Dendritic cell treated with granulocyte-macrophage colony-stimulating factor and Interleukin-4, amounts not matched to agents 40 ng/mL and 50 ng/mL, for 4 days (primary cell): Measurements from ENCODE around the gene ITGA3.

Experiments
- H3K27ac Mint-ChIP-seq: one replicate; pipeline ENCODE4 v1.8.0; 2022; ENCODE audit warnings: mild to moderate bottlenecking, mixed read lengths
- H3K27me3 Mint-ChIP-seq: one replicate; pipeline ENCODE4 v1.8.0; 2022; ENCODE audit warnings: mild to moderate bottlenecking, mixed read lengths
- H3K36me3 Mint-ChIP-seq: one replicate; pipeline ENCODE4 v1.8.0; 2022; ENCODE audit warnings: low read depth, mixed read lengths
- H3K4me1 Mint-ChIP-seq: one replicate; pipeline ENCODE4 v1.8.0; 2022; ENCODE audit warnings: low read depth, mixed read lengths
- H3K4me3 Mint-ChIP-seq: one replicate; pipeline ENCODE4 v1.8.0; 2022; ENCODE audit warnings: mild to moderate bottlenecking, moderate library complexity, mixed read lengths
- H3K9me3 Mint-ChIP-seq: one replicate; pipeline ENCODE4 v1.8.0; 2022; ENCODE audit warnings: mixed read lengths
- intact Hi-C: fragments of 100-400 bp; cut with micrococcal nuclease; formaldehyde crosslinking; loops from one replicate; pipeline ENCODE4 v1.15.0; 2022

The ITGA3 gene

DNA sequence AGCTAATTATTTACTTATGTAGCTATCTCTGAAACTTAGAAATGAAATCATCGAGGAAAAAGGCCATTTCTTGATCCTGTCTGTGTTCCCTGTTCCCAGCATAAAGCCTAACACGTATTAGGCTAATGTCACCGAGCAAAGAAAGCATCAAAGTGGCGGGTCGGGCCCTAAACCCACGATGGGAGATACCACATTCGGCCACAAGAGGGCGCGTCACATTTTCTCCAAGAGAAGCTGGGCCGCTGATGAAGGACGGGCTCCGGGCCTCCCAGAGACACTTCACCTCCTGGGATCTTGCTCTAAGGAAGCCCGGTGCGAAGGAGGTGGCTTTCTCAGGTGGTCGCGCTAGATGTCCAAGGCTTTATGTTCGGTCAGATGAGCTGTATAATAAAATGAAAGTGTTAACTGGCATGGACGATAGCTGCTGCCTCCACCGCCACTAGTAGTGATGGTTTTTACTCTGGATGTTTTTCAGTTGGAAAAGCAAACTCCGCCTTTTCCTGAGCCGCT, 38.4 kb downstream of the ITGA3 start:
- Mint-ChIP-seq H3K4me3 (peak overlapping the region; percentile 93), H3K27me3 (peaks cover 10% of the 10 kb centered on the region), H3K36me3 (peaks cover 28% of the 10 kb centered on the region), H3K9me3 (no peaks in the 10 kb centered on the region), H3K4me1 (peaks cover 43% of the 10 kb centered on the region), H3K27ac (peak overlapping the region; percentile 93)
- intact Hi-C loops: loop anchor here (10.0 kb wide), 2 partner anchors 61 to 201 kb away; partner anchors contain the start of gene PPP1R9B

DNA sequence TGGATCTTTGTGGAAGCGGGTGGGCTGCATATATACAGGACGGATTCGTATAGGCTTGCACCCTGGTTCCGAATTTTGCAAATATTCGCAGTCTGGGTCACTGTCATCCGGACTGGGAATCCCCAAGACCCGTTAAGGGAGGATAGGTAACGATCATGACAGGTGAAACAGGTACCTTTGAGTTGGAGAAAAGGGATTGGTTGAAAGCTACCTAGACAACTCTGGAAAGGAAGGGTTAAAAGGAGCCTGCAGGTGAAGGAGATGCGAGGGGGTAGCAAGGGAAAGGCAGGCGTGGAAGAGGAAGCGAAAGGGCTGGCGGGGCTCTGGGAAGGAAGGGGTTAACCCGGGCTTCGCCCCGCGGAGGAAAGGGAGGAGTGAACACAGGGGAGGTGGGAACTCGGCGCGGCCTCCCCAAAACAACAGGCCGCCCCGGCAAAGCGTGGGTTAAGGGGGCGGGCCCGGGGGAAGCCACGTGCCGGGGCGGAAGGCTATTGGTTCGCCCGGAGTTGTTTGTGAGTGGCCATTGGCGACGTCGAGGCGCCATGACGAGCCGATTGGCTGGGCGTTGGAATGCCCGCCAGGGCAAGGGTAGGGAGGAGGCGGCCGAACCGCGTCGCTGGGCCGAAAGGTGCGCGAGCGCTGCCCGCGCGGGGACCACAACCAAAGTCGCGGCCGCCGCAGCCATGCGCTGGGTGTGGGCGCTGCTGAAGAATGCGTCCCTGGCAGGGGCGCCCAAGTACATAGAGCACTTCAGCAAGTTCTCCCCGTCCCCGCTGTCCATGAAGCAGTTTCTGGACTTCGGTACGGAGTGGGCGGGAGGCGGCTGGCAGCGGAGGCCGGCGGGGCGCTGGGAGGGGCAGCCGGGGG, 39.1 kb downstream of the ITGA3 start, which contains the start of gene PDK2:
TSS of gene PDK2 (plus strand) at position 599 of the 867 bp plus-strand sequence. CDS start at position 684, 85 bp downstream.
- H3K4me3 Mint-ChIP-seq: peak within 1 kb of the TSS; percentile 93
- H3K4me1 Mint-ChIP-seq: peaks cover 43% of the 10 kb centered on the region
- intact Hi-C loops: loop anchor here (10.0 kb wide), 2 partner anchors 60 to 200 kb away; partner anchors contain the start of gene PPP1R9B
- H3K27me3 Mint-ChIP-seq: peaks cover 10% of the 10 kb centered on the region
- peak within 1 kb of the TSS; percentile 93 for H3K27ac Mint-ChIP-seq
- H3K9me3 Mint-ChIP-seq: no peaks in the 10 kb centered on the region
- peaks cover 35% of the 10 kb centered on the region for H3K36me3 Mint-ChIP-seq

DNA sequence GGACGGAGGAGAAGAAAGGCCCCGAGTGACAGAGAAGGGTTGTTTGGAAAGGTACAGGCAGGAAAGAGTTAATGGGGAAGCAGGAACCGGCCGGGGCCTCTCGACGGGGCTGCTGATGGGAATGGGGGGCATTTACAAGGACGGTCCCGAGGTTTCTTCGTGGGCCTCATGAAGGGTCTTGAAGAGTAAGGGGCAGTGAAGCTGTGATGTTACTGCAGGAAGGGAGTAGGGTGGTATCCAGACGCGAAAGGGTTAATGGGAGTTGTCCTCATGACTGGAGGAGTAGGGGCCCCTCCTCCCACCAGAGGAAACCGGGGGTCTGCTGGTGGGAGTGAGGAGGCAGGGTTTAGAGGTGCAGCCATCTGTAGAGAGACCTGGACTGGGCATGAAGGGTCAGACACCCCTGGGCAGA, 39.7 kb downstream of the ITGA3 start:
- peak overlapping the region; percentile 93 for H3K27ac Mint-ChIP-seq
- H3K9me3 Mint-ChIP-seq: no peaks in the 10 kb centered on the region
- H3K4me3 Mint-ChIP-seq: peak overlapping the region; percentile 93
- intact Hi-C loops: loop anchor here (10.0 kb wide), 2 partner anchors 59 to 199 kb away; partner anchors contain the start of gene PPP1R9B
- H3K4me1 Mint-ChIP-seq: peaks cover 43% of the 10 kb centered on the region
- peaks cover 41% of the 10 kb centered on the region for H3K36me3 Mint-ChIP-seq
- H3K27me3 Mint-ChIP-seq: peaks cover 10% of the 10 kb centered on the region

DNA sequence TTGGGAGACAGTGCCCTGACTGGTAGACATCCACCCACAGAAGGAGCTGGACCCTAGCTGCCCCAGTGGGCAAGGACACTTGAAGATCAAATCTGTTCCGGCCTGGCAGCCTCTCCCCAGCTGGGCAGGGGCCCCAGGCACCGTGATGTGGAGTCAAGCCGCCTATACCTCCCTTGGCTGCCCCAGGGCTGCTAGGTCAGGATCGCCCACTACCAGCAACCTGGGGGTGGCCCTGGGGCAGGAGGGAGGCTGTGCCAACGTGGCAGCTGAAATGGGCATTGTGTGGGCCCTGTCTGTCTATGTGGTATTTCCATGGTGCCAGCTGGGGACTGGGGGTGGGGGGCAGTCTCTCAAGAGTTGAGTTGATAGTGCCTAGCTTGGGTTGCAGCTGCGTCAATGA, 40.2 kb downstream of the ITGA3 start:
- H3K27ac Mint-ChIP-seq: peak overlapping the region; percentile 93
- H3K36me3 Mint-ChIP-seq: peaks cover 46% of the 10 kb centered on the region
- H3K9me3 Mint-ChIP-seq: no peaks in the 10 kb centered on the region
- peaks cover 43% of the 10 kb centered on the region for H3K4me1 Mint-ChIP-seq
- peak overlapping the region; percentile 93 for H3K4me3 Mint-ChIP-seq
- peaks cover 6% of the 10 kb centered on the region for H3K27me3 Mint-ChIP-seq
- intact Hi-C loops: loop anchor here (10.0 kb wide), 2 partner anchors 59 to 199 kb away; partner anchors contain the start of gene PPP1R9B

DNA sequence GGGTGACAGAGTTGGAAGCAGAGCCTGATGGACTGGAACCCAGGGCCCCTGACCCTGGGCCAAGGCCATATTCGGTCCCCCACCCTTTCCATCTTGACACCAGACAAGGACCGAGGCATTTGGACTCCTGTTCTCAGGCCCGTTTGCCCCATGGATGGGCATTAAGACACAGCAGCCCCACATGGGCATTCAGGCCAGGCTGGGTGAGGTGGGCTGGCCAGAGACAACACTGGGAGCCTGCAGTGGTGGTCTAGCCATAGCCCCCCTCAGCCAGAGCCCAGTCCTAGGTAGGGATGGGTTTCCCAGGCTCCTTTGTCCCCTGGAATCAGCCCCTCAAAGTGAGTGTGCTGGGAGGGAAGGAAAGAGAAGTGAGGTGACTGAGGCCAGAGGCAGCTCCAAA, 40.8 kb downstream of the ITGA3 start:
- Mint-ChIP-seq H3K9me3 (no peaks in the 10 kb centered on the region), H3K27ac (peak overlapping the region; percentile 12), H3K27me3 (peaks cover 5% of the 10 kb centered on the region), H3K36me3 (peaks cover 53% of the 10 kb centered on the region), H3K4me3 (no peak overlapping the region), H3K4me1 (peaks cover 43% of the 10 kb centered on the region)
- intact Hi-C loops: loop anchor here (10.0 kb wide), 2 partner anchors 58 to 198 kb away; partner anchors contain the start of gene PPP1R9B

DNA sequence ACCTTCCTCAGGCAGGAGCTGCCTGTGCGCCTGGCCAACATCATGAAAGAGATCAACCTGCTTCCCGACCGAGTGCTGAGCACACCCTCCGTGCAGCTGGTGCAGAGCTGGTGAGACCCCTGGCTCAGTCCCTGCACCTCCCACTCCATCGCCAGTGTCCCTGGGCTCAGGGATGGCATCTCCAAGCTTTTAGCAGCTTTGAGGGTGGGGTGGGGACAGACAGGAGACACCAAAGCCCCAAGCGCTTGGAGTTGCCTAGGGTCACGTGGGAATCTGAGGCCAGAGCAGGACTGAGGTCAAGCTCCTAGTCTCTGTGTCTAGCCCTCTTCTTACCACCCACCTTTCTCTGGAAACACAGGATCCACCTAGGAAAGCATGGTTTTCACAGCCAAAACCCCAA, 41.5 kb downstream of the ITGA3 start:
- Mint-ChIP-seq H3K27me3 (peaks cover 5% of the 10 kb centered on the region), H3K4me3 (no peak overlapping the region), H3K27ac (peak overlapping the region; percentile 12), H3K4me1 (peaks cover 43% of the 10 kb centered on the region), H3K9me3 (no peaks in the 10 kb centered on the region), H3K36me3 (peaks cover 56% of the 10 kb centered on the region)
- intact Hi-C loops: loop anchor here (10.0 kb wide), 2 partner anchors 57 to 197 kb away; partner anchors contain the start of gene PPP1R9B

GRCh38 chr17:50097926-50098325, 42.0 kb downstream of the ITGA3 start:
- H3K4me1 Mint-ChIP-seq: peaks cover 43% of the 10 kb centered on the region
- H3K27ac Mint-ChIP-seq: no peak overlapping the region
- no peak overlapping the region for H3K4me3 Mint-ChIP-seq
- no peaks in the 10 kb centered on the region for H3K9me3 Mint-ChIP-seq
- intact Hi-C loops: loop anchor here (10.0 kb wide), 2 partner anchors 57 to 197 kb away; partner anchors contain the start of gene PPP1R9B
- peaks cover 5% of the 10 kb centered on the region for H3K27me3 Mint-ChIP-seq
- H3K36me3 Mint-ChIP-seq: peaks cover 56% of the 10 kb centered on the region

DNA sequence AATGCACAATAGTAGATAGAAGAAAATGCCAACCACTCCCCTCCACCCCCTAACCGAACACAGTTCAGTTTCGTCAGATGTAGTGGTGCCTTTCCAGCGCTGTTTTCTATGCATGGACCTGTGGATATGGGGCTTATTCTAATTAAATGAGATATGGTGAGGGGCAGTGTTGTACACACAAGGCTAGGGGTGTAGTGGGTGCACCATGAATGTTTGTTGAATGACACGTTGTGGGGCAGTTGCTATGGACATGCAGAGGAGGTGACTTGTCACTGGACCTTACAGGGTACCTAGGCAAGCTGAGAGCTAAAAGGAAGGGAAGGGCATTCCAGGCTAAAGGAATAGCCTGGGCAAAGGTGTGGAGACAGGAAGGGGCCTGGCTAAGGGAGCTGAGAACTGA, 42.7 kb downstream of the ITGA3 start:
- H3K36me3 Mint-ChIP-seq: peaks cover 56% of the 10 kb centered on the region
- no peak overlapping the region for H3K27ac Mint-ChIP-seq
- peaks cover 43% of the 10 kb centered on the region for H3K4me1 Mint-ChIP-seq
- no peaks in the 10 kb centered on the region for H3K27me3 Mint-ChIP-seq
- intact Hi-C loops: loop anchor here (10.0 kb wide), 2 partner anchors 56 to 196 kb away; partner anchors contain the start of gene PPP1R9B
- H3K9me3 Mint-ChIP-seq: no peaks in the 10 kb centered on the region
- H3K4me3 Mint-ChIP-seq: no peak overlapping the region

DNA sequence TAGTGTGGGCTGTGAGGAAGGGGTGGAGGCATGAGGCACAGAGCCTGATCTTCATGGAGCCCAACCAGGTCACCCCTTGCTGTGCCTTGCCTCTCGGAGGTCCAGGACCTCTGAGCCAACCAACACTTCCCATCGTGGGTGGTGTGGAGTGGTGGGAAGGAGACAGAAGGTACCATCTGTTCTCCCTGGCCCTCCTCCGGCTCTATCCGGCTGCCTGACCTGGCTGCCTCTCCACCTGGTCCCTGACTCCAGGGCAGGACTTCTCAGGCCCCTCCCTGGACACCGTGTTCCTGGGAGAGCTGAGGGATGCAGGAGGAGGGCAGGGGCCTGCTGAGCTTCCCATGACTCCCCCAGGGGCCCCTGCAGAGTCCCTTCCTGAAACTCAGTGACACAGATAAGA, 43.1 kb downstream of the ITGA3 start:
- H3K9me3 Mint-ChIP-seq: no peaks in the 10 kb centered on the region
- H3K4me3 Mint-ChIP-seq: no peak overlapping the region
- intact Hi-C loops: loop anchor here (10.0 kb wide), 2 partner anchors 56 to 196 kb away; partner anchors contain the start of gene PPP1R9B
- peaks cover 56% of the 10 kb centered on the region for H3K36me3 Mint-ChIP-seq
- H3K27ac Mint-ChIP-seq: no peak overlapping the region
- H3K4me1 Mint-ChIP-seq: peaks cover 43% of the 10 kb centered on the region
- no peaks in the 10 kb centered on the region for H3K27me3 Mint-ChIP-seq

DNA sequence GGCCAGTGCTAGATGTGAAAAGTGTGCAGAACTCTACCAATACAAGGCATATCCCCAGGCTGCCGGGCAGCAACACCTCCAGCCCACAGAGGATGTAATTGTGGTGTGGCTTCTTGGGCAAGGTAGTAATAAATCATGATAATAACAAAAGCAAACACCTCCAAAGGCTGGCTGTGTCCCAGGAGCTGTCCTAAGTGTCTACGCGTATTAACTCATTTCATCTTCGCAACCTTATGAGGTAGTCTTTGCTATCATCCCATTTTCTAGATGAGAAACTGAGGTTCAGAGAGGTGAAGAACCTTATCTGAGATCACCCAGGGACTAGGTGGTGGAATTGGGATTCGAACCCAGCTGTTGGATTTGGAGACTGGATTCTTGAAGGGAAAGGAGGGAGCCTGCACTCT, 44.6 kb downstream of the ITGA3 start:
- Mint-ChIP-seq H3K27ac (no peak overlapping the region), H3K4me3 (no peak overlapping the region)

DNA sequence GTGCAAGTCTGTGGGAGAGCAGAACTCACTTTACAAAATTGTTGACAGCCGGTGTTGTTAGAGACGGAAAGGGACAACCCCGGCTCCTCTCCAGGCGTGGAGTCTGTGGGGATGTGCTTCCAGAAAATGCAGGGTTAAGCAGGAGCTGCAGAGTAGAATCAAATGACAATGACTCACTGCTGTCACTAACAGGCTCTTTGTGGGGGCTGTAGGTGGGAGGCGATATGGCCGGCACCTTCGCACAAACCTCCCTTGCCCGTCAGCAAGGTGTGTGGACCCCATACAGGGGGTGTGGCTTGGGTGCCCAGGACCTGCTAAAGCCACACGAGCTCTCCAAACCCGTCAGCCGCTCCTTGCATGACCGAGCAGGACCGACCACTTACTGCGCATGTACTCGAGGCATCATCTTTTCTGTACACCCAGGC, 45.0 kb downstream of the ITGA3 start:
- no peak overlapping the region for H3K27ac Mint-ChIP-seq
- no peaks in the 10 kb centered on the region for H3K9me3 Mint-ChIP-seq
- H3K36me3 Mint-ChIP-seq: peaks cover 57% of the 10 kb centered on the region
- no peak overlapping the region for H3K4me3 Mint-ChIP-seq
- H3K27me3 Mint-ChIP-seq: no peaks in the 10 kb centered on the region
- intact Hi-C loops: no loop called here
- H3K4me1 Mint-ChIP-seq: peaks cover 24% of the 10 kb centered on the region

More for the DNA sequence above, 44.6 kb downstream of the ITGA3 start:
- H3K36me3 Mint-ChIP-seq: peaks cover 57% of the 10 kb centered on the region
- intact Hi-C loops: no loop called here
- no peaks in the 10 kb centered on the region for H3K9me3 Mint-ChIP-seq
- no peaks in the 10 kb centered on the region for H3K27me3 Mint-ChIP-seq
- peaks cover 29% of the 10 kb centered on the region for H3K4me1 Mint-ChIP-seq

- no peaks in the 10 kb centered on the region for H3K9me3 Mint-ChIP-seq
- peaks cover 62% of the 10 kb centered on the region for H3K36me3 Mint-ChIP-seq
- H3K4me1 Mint-ChIP-seq: peaks cover 18% of the 10 kb centered on the region
- no peaks in the 10 kb centered on the region for H3K27me3 Mint-ChIP-seq
- intact Hi-C loops: no loop called here
- no peak overlapping the region for H3K27ac Mint-ChIP-seq
- no peak overlapping the region for H3K4me3 Mint-ChIP-seq
Observed at GRCh38 chr17:50101346-50102163, 45.6 kb downstream of the ITGA3 start.
